NCI-H2107 treated with DMSO at 0.1 percent for 48 hours (cell line): Measurements from ENCODE around the gene CTSC.
A peak's percentile ranks its signal among the peaks of the same experiment; 100 is the strongest.

Source experiments
- DNase-seq: peaks from one replicate; lab custom pipeline; 2025; ENCODE audit not compliant: unreplicated experiment; lab: John Stamatoyannopoulos, UW

The CTSC gene

DNA sequence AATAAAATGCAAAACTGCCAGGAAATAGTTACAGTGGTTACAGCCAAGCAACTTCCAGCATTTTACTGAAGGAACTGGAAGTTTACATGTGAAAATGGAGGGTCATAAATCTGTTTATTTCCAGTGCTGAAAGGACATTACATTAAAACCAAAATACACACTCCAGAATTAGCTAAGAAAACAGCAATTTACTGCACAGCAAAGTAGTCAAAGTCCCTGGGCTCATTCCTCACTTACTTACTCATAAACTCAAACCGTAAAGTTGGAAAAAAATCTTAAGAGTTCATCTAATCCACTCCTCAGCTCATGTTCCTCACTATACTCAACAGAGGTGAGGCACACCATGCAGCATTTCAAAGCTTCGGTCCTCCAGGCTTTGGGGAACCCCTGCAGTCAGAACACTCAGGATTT lies 17.4 kb downstream of the CTSC start:
- DNase-seq: no peak

DNA sequence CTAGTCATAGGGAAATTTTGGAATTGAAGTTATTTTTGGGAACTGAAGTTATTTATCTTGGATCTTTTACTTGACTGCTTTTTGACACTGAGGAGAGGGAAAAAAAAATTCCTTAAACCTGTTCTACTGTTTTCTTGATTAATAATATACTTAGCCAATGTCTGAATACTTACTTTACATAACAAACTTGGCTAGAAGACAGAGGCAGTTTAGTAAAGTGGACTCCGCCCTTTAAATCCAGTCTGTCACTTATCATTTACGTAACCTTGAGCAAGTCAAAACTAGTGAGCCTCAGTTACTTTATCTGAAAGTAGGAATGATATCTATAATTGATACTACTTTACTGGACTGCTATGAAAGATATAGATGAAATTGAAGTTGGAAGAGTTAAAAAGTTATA lies 19.5 kb downstream of the CTSC start:
- no peak for DNase-seq

DNA sequence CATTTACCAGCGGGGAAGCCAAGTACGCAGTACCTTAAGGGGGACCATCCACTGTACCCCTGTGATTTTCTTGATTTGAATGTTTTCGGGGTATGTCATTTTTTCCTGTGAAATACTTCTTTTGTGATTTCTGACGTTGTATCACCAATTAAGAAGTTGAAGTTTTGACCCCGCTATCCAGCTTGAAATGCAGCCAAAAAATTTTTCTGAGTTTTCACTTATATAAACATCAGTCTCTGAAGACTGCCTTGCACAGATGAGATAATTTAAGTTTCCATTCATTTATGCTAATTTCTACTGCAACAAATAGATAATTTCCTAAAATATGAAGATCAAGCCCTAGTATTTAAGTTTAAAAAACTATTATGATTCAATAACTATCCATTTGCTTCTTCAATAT lies 20.0 kb downstream of the CTSC start:
- DNase-seq: no peak

- no peak for DNase-seq
Observed at GRCh38 chr11:88315981-88316441, 21.5 kb downstream of the CTSC start.

GRCh38 chr11:88315015-88315414 lies 22.5 kb downstream of the CTSC start:
- DNase-seq: no peak

GRCh38 chr11:88313441-88313840 lies 24.1 kb downstream of the CTSC start:
- no peak for DNase-seq

DNA sequence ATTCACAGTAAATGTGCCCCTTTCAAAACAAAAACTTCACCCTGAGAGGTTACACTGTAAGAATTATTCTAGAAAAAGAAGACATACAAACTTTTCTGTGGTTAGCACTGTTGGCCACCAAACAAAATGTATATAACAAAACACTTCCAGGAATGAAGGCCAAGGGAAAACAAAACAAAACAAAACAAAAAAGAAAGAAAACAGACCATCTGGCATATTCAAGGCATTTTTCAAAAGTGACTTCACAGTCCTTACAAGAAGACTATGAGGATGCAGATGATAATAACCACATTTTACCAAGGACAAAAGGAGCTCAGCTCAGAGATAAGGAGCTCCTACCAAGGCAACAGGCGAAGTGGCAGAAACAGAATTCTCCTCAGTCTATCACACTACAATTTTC lies 24.9 kb downstream of the CTSC start:
- no peak for DNase-seq

DNA sequence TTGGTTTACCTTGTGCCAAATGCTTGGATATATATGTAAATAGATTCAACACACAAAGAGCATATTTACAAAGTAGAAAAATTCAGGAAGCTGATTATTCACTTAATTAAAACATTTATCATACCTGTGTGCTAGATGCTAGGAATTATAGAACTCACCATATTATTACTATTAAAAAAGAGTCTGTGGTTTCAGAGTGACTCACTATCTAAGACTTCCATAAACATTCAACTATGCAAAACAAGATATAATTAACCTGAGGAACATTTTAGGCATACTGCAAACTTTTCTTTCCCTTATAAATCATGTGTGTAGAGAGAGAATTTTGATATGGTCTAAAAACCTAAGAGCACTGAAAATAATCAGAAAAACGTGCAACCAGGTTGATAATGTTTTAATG lies 27.3 kb downstream of the CTSC start:
- DNase-seq: no peak

DNA sequence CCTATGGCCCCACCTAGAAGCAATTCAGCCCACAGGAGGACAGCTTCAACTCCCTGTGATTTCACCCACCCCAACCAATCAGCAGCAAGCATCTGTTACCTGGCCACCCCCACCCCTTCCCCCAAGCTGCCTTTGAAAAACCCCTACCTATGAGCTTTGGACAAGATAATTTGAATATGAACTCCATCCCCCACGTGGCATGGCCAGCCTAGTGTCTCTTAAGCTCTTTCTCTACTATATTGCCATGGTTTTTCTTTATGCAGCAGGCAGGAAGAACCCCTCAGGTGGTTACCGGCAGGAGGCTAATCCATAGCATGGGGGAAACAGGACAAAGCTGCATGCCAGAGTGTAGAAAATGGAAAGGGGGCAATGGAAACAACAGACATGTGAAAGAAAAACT lies 29.0 kb downstream of the CTSC start:
- DNase-seq: no peak

DNA sequence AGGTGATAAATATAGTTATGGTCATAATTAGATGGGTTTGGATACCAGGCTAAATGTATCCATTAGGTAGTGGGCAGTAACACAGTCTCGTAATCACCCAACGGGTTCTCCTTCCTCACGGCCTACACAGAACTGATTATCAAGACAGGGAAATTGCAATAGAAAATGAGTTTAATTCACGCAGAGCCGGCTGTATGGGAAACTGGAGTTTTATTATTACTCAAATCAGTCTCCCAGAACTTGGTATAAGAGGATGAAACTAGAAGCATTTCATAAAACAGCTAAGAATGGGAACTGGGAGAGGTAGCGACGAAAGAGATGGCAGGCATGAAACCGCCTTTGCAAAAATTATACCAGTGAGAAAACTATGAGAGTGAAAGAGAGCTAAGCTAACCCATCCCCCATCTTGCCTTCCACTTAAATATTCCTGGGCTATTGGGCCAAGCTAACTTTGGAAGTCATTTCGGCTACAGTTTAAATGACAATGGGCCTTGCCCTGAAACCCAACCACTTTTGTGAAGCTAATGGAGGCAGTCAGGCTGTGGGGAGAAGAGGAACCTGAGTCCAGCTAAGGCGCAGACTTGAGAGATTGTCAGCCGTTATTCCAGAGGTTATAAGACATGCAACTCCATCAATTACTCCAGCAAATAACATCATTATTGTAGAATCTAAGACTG lies 29.6 kb downstream of the CTSC start:
- DNase-seq: no peak

- no peak for DNase-seq
Observed at GRCh38 chr11:88306785-88307184, 30.8 kb downstream of the CTSC start.

GRCh38 chr11:88305430-88305829 lies 32.1 kb downstream of the CTSC start:
- no peak for DNase-seq

DNA sequence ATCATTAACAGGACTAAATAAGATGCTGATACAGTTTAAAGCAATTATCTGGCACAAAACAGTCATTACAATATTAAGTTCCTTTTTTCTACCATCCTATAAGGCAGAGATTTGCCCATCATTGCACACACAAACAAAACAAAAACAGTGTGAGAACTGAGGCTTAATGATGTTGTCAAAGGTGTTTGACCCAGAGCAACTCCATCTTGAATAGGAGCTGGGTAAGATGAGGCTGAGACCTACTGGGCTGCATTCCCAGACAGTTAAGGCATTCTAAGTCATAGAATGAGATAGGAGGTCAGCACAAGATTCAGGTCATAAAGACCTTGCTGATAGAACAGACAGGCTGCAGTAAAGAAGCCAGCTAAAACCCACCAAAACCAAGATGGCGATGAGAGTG lies 33.2 kb downstream of the CTSC start:
- no peak for DNase-seq

DNA sequence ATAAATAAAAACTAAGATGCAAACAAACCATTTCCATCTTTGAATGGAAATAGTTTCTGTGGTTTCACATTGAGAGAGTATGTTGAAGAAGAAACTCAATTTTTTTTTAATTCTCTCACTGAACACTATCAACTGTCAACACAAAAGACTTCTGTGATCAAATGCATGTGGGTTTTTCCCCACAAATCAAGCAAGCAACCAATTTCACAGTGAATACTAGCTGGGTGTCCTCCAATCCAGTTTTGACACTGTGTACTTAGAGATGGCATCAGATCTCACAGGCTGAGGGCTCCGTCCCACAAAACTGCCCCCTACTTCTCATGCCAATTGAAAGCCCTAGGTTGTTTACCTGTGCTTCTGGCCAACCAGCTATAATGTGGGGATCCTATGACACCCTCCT lies 34.5 kb downstream of the CTSC start:
- DNase-seq: no peak

DNA sequence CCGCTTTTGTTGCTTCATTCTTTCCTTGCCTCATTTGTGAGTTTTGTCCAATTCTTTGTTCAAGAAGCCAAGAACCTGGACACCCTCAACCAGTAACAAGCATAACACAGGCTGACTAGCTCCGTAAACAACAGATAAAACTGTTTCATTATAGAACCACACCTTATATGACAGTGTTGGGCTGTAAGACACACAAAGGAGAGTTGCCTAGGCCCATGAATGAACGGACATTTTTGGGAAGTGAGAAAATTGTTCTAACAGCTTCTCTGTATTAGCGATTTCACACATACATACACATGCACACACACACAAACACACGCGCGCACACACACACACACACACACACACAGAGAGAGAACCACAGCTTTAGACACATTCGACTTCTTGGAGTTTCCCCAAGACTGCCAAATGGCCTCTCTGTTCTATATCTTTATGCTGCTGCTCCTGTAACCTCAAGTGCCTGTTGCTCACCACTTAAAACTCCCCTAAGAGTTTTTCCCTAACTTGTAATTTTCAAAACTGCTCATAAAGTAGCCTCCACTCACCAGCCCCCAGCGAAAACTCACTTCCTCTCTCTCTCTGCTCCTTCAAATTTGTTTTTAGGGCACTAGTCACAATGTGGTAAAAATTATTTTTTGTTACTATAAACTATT lies 35.9 kb downstream of the CTSC start:
- no peak for DNase-seq

DNA sequence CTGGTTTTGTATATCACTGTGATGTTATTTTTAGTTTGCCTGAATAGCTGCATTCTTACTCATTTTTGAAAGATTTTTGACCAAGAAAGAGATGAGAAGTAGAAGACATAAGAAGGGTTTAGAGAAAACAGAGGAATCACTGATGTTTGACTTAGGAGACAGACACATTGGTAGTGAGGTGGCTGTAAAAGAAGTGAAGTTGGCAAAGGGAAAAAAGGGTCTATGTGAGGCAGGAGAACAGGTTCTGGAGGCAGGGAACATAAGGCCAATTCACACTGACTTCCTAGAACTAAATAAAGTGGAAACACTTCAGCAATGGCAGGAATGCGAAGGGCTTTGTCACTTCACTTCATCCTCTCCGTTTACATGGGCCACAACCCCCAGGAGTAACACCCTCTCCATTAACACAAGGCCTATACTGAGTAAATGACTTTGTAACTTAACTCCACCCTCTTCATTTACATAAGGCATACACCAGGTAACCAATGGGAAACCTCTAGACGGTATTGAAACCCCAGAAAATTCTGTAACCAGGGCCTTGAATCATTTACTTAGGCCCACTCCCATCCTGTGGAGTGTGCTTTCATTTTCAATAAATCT lies 36.5 kb downstream of the CTSC start:
- no peak for DNase-seq

DNA sequence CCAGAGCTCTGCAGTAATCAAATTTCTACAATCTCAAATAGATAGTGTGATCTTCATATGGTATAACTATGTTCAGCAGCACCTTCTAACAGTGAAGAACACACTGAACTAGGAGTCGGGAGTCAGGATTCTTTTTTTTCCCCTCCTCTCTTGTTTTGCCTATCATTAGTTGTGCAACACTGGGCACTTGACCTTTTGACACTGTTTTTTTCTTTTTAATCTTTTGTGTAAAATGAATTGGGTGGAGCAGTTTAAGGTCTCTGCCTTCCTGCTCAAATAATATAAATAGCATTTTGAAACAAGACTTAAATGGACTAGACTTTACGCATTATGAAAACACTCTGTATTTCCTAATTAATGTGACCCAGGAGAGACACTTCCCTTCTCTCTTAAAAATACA lies 39.7 kb downstream of the CTSC start:
- no peak for DNase-seq

DNA sequence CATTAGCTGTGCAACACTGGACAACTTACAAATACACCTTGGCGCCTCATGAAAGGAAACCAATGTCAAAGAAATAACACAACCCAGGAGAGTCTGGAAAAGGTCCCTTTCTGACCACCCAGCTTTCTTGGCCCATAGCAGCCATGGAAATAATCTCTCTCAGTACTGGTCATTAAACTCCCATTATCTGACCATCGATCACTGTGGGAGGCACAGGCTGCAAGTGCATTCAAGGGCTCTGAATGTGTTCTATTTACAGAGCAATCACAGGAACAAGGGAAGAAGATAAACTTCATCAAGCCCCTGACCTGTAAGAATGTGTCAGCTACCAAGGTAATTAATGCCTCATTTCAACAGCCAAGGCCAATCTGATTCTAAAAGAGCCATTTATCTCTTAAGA lies 40.1 kb downstream of the CTSC start:
- DNase-seq: no peak

DNA sequence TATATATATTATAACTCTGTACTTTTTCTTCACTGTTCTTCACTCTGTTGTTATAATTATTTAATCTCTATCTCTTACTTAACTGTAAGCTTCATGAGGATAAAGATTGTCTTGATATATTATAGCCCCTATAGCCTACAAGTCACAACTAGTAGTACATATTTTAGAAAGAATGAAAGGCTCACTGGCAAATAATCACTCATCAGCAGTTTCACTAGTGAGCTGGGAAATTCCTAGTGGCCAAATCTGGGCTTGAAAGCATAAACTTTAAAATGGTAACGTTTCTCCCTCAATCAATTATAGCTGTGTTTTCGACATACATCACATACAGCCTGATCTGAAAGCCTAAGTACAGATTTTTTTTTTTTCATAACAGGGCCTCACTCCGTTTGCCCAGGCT lies 42.5 kb downstream of the CTSC start:
- no peak for DNase-seq

- DNase-seq: no peak
Observed at GRCh38 chr11:88293931-88294330, 43.6 kb downstream of the CTSC start.

GRCh38 chr11:88292171-88292843 lies 45.2 kb downstream of the CTSC start:
- no peak for DNase-seq

- peak; percentile 78 for DNase-seq
Observed at GRCh38 chr11:88288560-88288959, 49.0 kb downstream of the CTSC start.
